T-helper 17 cell (primary cell): ENCODE measurements around the gene GDF2. TPM values are rescaled to one million over a fixed set of nuclear protein-coding genes. Genes with fewer than 3 reads are reported as not detected.
A peak's percentile ranks its signal among the peaks of the same experiment; 100 is the strongest.

Experiments
- ATAC-seq: fragments of 150-1000 bp; cut with Tn5 transposase; 2 replicates; pipeline ENCODE4 v1.10.0; 2021; ENCODE audit warnings: mild to moderate bottlenecking, moderate library complexity
- DNase-seq, 3 donors: peaks; one replicate each; pipeline versions ENCODE4 v3.0.0 to v3.0.0-alpha.2; 2020 to 2021
- H3K9me3 ChIP-seq: one replicate; pipeline ENCODE4 v1.7.0; 2013; ENCODE audit warnings: low read length, mild to moderate bottlenecking; ENCODE audit not compliant: control insufficient read depth, poor library complexity, severe bottlenecking
- H3K27ac Mint-ChIP-seq: one replicate; pipeline ENCODE4 v1.8.0; 2022; ENCODE audit warnings: mild to moderate bottlenecking, moderate library complexity, mixed read lengths
- H3K27me3 Mint-ChIP-seq: one replicate; pipeline ENCODE4 v1.8.0; 2022; ENCODE audit warnings: mixed read lengths
- H3K36me3 Mint-ChIP-seq: one replicate; pipeline ENCODE4 v1.8.0; 2022; ENCODE audit warnings: low read depth, mixed read lengths
- H3K4me1 Mint-ChIP-seq: one replicate; pipeline ENCODE4 v1.8.0; 2022; ENCODE audit warnings: mild to moderate bottlenecking, mixed read lengths
- H3K4me3 Mint-ChIP-seq: one replicate; pipeline ENCODE4 v1.8.0; 2022; ENCODE audit warnings: mild to moderate bottlenecking, moderate library complexity, mixed read lengths
- total RNA-seq, 4 donors: library from RNA in 2 of 4; stranded (reverse) in 2 of 4; gene quantifications; one replicate each; pipeline ENCODE4 v1.2.3 and lab custom pipeline; 2022 to 2026

GDF2 gene
- total RNA-seq (not detected), total RNA-seq (lab: John Stamatoyannopoulos, UW) (0 reads per million in 2 donors)

DNA sequence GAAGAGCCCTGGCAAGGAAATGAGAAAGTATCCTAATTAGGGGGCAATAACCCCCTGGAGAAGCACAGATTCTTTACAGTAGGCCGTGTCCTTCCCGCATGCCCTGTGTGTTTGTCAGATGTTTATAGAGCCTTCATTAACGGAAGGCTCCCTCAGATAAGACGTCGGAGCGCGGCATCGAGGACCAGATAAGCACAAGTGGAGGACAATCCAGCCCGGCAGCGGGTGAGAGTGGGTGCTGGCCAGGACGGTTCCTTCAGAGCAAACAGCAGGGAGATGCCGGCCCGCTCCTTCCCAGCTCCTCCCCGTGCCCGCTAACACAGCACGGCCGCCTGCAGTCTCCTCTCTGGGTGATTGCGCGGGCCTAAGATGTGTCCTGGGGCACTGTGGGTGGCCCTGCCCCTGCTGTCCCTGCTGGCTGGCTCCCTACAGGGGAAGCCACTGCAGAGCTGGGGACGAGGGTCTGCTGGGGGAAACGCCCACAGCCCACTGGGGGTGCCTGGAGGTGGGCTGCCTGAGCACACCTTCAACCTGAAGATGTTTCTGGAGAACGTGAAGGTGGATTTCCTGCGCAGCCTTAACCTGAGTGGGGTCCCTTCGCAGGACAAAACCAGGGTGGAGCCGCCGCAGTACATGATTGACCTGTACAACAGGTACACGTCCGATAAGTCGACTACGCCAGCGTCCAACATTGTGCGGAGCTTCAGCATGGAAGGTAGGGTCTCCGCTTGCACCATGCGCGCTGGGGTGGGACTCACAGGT, at the start of gene GDF2:
TSS of gene GDF2 (plus strand) at position 155 of the 762 bp plus-strand sequence. CDS start at position 370, 215 bp downstream.
- ATAC-seq (no peak), DNase-seq (no peak)
- Mint-ChIP-seq H3K27me3 (peaks cover 41% of the 10 kb centered on the region), H3K36me3 (no peaks in the 10 kb centered on the region), H3K4me1 (peaks cover 5% of the 10 kb centered on the region), H3K27ac (peak within 1 kb of the TSS; percentile 60), H3K4me3 (no peak within 1 kb of the TSS)
- no peaks in the 10 kb centered on the region for H3K9me3 ChIP-seq

DNA sequence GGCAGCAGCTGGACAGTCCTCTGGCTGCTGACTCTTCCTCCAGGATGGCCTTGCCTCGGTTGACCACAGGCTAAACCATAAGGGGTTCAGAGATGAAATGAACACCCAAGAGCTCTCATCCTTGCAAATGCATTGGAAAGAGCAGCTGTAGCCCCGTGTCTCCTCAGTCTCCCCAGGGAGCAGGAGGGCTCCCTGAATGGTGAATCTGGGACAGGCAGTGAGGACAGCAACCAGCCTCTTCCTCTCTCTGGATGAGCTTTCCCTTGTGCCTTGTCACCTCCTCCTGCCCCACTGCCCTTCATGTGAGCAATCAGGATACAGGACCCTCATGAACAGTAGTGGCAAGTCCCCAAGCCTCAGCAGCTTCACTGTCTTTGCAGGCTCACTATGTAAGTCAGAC, 46.2 kb upstream of the GDF2 start:
- peaks cover 15% of the 10 kb centered on the region for H3K4me1 Mint-ChIP-seq
- no peaks in the 10 kb centered on the region for H3K36me3 Mint-ChIP-seq
- no peaks in the 10 kb centered on the region for H3K27me3 Mint-ChIP-seq
- no peak overlapping the region for H3K4me3 Mint-ChIP-seq
- peak overlapping the region; percentile 24 for H3K27ac Mint-ChIP-seq
- DNase-seq (no peak), ATAC-seq (no peak)
- no peaks in the 10 kb centered on the region for H3K9me3 ChIP-seq

GRCh38 chr10:47276576-47277351, 45.5 kb upstream of the GDF2 start:
- Mint-ChIP-seq H3K4me1 (peaks cover 18% of the 10 kb centered on the region), H3K27ac (peak overlapping the region; percentile 24), H3K27me3 (no peaks in the 10 kb centered on the region), H3K4me3 (peak overlapping the region; percentile 78), H3K36me3 (no peaks in the 10 kb centered on the region)
- DNase-seq (no peak), ATAC-seq (no peak)
- no peaks in the 10 kb centered on the region for H3K9me3 ChIP-seq

DNA sequence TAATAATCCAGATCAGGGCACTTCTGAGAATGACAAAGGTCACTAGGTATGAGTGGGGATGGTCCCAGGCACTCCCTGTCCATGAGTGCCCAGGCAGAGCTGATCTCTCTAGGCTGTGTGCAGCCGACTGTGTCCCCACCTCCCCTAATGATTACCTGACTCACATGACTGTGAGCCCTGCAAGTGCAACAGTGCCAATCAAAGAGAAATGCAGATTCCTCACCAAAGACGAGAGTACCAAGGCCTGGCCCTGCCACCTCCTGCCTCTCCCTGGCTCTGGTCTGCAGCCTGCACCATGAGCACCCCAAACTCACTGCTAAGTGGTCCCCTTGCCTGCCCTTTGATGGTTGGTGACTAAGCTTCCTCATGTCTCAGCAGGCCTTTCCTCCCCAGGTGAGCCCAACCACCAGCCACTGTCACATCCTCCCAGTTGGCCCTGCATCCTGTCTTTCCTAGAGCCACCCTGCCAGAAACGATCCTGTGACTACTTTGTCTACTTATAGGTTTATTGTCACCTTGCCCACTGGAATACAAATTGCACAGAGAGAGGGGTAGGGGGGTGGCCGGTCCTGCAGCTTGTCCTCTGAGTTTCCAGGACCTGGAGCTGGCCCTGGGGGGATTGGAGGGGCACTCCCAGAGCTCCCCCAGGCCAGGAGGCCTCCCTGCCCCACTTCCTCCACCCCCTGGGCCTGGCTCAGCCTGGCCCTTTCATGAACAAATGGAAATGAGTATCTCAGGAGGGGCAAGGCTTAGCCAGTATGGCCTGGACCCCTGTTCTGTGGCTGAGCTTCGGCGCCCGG, 44.7 kb upstream of the GDF2 start:
- H3K4me1 Mint-ChIP-seq = peaks cover 20% of the 10 kb centered on the region
- H3K27me3 Mint-ChIP-seq = no peaks in the 10 kb centered on the region
- ATAC-seq = peak; percentile 70
- peak overlapping the region; percentile 78 for H3K4me3 Mint-ChIP-seq
- H3K36me3 Mint-ChIP-seq = no peaks in the 10 kb centered on the region
- no peak for DNase-seq
- H3K9me3 ChIP-seq = no peaks in the 10 kb centered on the region
- H3K27ac Mint-ChIP-seq = peak overlapping the region; percentile 19

DNA sequence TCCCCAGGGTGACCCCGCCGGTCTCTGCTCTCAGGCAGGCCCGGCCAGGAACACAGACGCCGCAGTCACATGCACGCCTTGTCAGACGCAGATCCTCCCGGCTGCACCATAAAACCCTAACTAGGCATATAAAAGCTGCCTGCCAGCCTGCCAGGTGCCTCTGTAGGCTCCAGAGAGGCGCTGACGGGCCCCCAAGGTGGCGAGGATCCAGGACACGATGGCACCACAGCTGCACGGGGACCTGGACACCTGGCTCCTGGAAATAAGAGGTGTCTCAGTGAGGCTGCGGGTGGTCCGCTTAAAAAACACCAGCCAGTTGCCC, 44.1 kb upstream of the GDF2 start:
- Mint-ChIP-seq H3K4me1 (peaks cover 20% of the 10 kb centered on the region), H3K27me3 (no peaks in the 10 kb centered on the region), H3K4me3 (no peak overlapping the region), H3K27ac (peak overlapping the region; percentile 71), H3K36me3 (no peaks in the 10 kb centered on the region)
- H3K9me3 ChIP-seq = no peaks in the 10 kb centered on the region
- ATAC-seq (no peak), DNase-seq (no peak)

GRCh38 chr10:47278720-47279119, 43.5 kb upstream of the GDF2 start:
- no peak overlapping the region for H3K4me3 Mint-ChIP-seq
- DNase-seq = no peak

DNA sequence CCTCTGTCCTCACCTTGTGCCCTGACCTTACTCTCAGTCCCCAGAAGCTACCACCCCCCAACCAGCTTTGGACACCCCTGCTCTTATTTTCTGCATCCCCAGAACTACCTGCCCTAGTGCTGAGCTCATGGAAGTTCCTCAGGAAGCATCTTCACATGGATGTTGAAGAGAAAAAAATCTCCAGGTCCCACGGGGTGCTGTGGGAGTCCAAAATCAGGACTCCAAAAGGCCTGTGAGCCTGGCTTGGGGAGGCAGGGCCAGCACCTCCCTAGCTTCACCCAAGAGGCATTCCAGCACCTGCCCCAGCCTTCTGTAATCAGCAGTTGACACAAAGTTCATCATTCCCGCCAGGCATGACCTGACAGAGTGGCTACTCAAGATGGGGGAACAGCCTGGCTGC, 43.0 kb upstream of the GDF2 start:
- peaks cover 20% of the 10 kb centered on the region for H3K4me1 Mint-ChIP-seq
- no peaks in the 10 kb centered on the region for H3K9me3 ChIP-seq
- H3K27me3 Mint-ChIP-seq = no peaks in the 10 kb centered on the region
- ATAC-seq (no peak), DNase-seq (no peak)
- no peak overlapping the region for H3K4me3 Mint-ChIP-seq
- peak overlapping the region; percentile 71 for H3K27ac Mint-ChIP-seq
- H3K36me3 Mint-ChIP-seq = no peaks in the 10 kb centered on the region

More at GRCh38 chr10:47278720-47279119, 43.5 kb upstream of the GDF2 start:
- H3K4me1 Mint-ChIP-seq = peaks cover 20% of the 10 kb centered on the region
- peak overlapping the region; percentile 71 for H3K27ac Mint-ChIP-seq
- no peaks in the 10 kb centered on the region for H3K36me3 Mint-ChIP-seq
- no peaks in the 10 kb centered on the region for H3K9me3 ChIP-seq
- no peaks in the 10 kb centered on the region for H3K27me3 Mint-ChIP-seq
- no peak for ATAC-seq

- peaks cover 29% of the 10 kb centered on the region for H3K4me1 Mint-ChIP-seq
- H3K27ac Mint-ChIP-seq = no peak overlapping the region
Observed at GRCh38 chr10:47282005-47282656, 40.1 kb upstream of the GDF2 start.

GRCh38 chr10:47282657-47283018, 39.6 kb upstream of the GDF2 start:
- no peak overlapping the region for H3K27ac Mint-ChIP-seq
- peaks cover 24% of the 10 kb centered on the region for H3K4me1 Mint-ChIP-seq
- ATAC-seq = no peak
- no peaks in the 10 kb centered on the region for H3K9me3 ChIP-seq
- H3K4me3 Mint-ChIP-seq = no peak overlapping the region
- no peak for DNase-seq
- peaks cover 2% of the 10 kb centered on the region for H3K36me3 Mint-ChIP-seq
- H3K27me3 Mint-ChIP-seq = no peaks in the 10 kb centered on the region

More at GRCh38 chr10:47282005-47282656, 40.1 kb upstream of the GDF2 start:
- Mint-ChIP-seq H3K27me3 (no peaks in the 10 kb centered on the region), H3K4me3 (no peak overlapping the region), H3K36me3 (peaks cover 2% of the 10 kb centered on the region)
- no peaks in the 10 kb centered on the region for H3K9me3 ChIP-seq
- ATAC-seq (no peak), DNase-seq (no peak)

DNA sequence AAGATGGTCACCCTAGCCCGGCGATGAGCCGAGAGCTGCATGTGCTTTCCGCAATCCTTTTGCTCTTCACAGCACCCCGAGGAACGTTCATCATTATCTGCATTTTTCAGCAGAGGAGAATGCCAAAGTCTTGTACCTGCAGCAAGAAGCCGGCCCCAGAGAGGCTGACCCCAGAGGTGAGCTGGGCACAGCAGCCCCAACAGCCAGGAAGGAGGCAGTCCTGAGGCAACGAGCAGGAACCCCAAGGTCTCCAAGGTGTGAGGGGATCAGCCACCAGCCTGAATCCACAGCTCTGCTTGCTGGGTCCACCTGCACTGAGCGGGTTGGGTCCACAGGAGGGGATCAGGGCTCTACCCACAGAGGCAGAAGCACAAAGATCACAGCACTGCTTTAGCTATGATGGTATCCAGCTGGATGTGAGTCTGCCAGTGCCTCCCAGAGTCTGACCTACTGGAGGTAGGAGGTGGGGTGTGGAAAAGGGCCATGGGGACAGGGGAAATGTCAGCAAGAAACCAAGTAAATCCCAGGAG, 39.1 kb upstream of the GDF2 start:
- Mint-ChIP-seq H3K36me3 (peaks cover 2% of the 10 kb centered on the region), H3K4me3 (no peak overlapping the region), H3K27me3 (no peaks in the 10 kb centered on the region), H3K4me1 (peaks cover 23% of the 10 kb centered on the region), H3K27ac (no peak overlapping the region)
- DNase-seq = no peak
- no peaks in the 10 kb centered on the region for H3K9me3 ChIP-seq
- ATAC-seq = no peak

DNA sequence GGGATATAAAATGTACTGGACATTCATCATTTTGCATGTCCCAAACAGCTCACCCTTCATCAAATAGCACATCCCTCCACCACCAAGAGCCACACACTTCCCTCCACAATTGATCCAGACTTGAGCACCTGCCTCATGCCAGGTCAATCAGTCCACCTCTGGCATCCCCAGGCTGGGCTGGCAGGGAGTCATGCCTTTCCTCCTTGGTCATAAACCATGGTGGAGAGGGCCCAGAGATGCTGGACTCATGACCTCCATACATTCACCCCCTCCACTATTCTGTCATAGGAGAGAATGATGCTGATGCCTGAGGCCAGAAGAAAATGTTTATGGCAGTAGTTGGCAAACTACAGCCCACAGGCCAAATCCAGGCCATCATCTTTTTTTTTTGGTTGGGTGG, 38.4 kb upstream of the GDF2 start:
- Mint-ChIP-seq H3K27ac (no peak overlapping the region), H3K27me3 (no peaks in the 10 kb centered on the region), H3K4me1 (peaks cover 23% of the 10 kb centered on the region), H3K36me3 (peaks cover 2% of the 10 kb centered on the region), H3K4me3 (no peak overlapping the region)
- ATAC-seq = no peak
- DNase-seq = no peak
- no peaks in the 10 kb centered on the region for H3K9me3 ChIP-seq

DNA sequence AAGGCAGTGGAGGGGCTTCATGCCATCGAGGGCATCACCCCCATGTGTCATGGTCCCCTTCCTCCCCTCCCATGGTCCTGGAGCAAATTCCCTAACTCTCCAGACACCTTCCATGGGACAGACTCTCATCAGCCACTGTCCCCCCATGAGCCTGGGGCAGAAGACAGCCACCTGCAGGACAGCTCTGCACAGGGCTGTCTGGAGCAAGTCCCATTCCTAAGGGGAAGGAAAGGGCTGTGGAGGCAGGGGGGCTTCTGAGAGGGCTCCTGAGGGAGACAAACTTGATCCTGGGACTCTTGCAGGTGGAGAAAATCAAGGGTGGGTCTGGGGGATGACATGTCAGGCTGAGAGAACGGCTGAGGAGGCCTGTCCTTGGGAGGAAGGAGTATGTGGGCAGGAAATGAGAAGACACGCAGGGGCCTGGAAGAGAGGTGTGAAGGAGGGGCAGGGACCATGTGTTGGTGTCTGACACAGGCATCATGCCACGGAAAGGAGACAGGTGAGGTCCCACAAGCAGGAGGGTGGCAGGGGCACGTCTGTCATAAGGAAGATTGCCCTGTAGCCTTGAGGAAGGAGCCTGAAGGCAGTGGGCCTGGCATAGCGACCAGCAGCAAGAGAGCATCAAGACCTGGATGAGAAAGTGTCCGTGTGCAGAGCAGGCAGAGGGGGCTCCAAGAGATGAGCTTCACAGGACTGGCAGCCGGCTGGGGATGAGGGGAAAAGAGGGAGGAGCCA, 36.7 kb upstream of the GDF2 start:
- H3K4me3 Mint-ChIP-seq = no peak overlapping the region
- ATAC-seq = no peak
- H3K36me3 Mint-ChIP-seq = peaks cover 2% of the 10 kb centered on the region
- no peak for DNase-seq
- H3K9me3 ChIP-seq = no peaks in the 10 kb centered on the region
- H3K27ac Mint-ChIP-seq = peak overlapping the region; percentile 24
- peaks cover 23% of the 10 kb centered on the region for H3K4me1 Mint-ChIP-seq
- H3K27me3 Mint-ChIP-seq = no peaks in the 10 kb centered on the region
